ENCODE results near the gene TAS2R14. TPM values are rescaled to one million over a fixed set of nuclear protein-coding genes. Genes with fewer than 3 reads are reported as not detected.

TAS2R14 gene
- total RNA-seq, 1 experiment from 2014 or later: 1.4 TPM

- BruUV-seq (replicated peaks): no TSS peak
- no peaks in the 10 kb centered on the region for H3K9me3 ChIP-seq (ENCODE audit: control insufficient read depth, insufficient read depth, low read depth, low read length)
These were observed 42.2 kb downstream of the TAS2R14 start for GRCh38 chr12:10896854-10897253.

GRCh38 chr12:10891937-10892336 is 47.1 kb downstream of the TAS2R14 start:
- no peaks in the 10 kb centered on the region for H3K36me3 ChIP-seq (ENCODE audit: control insufficient read depth, insufficient read depth, low read length)
- no TSS peak for BruUV-seq (replicated peaks)
- H3K27ac ChIP-seq (ENCODE audit: low read length): no peak overlapping the region
- in situ Hi-C loops (cut with HindIII; ENCODE audit: low pct_unique_long_range_greater_than_20kb, low sequenced_read_pairs): no loop called here
- H3K9me3 ChIP-seq (ENCODE audit: control insufficient read depth, insufficient read depth, low read depth, low read length): no peaks in the 10 kb centered on the region
- DNase-seq (ENCODE audit: low read depth, low spot score) (no peak), ATAC-seq (no peak)
- intact Hi-C loops (cut with micrococcal nuclease; ENCODE audit: unreplicated experiment): no loop called here
- ChIA-PET POLR2A (no interaction called here), CTCF (no interaction called here)
- H3K4me1 ChIP-seq (ENCODE audit: control insufficient read depth, insufficient read depth, low read length): no peaks in the 10 kb centered on the region
- TF ChIP-seq CTCF (IDR thresholded peaks at IDR 0.05): no peak
- no peak for TF ChIP-seq POLR2AphosphoS5 (IDR thresholded peaks at IDR 0.05; ENCODE audit: low read depth, low read length)
- TF ChIP-seq SIN3A (IDR thresholded peaks at IDR 0.05; ENCODE audit: borderline replicate concordance, insufficient read depth, low read depth, low read length): no peak
- no peak for TF ChIP-seq REST (IDR thresholded peaks at IDR 0.05; ENCODE audit: insufficient read depth in 1 of 2, low read depth in 2 of 2, low read length in 1 of 2)
- no peak for TF ChIP-seq TCF7L2 (IDR thresholded peaks at IDR 0.05; ENCODE audit: low read depth, low read length)
- no peak overlapping the region for H3K4me3 ChIP-seq (ENCODE audit: low read depth in 2 of 2, low read length in 2 of 2)
- no peaks in the 10 kb centered on the region for H3K27me3 ChIP-seq (ENCODE audit: control insufficient read depth, insufficient read depth, low read length)

More at GRCh38 chr12:10896854-10897253, 42.2 kb downstream of the TAS2R14 start:
- intact Hi-C loops (cut with micrococcal nuclease; ENCODE audit: unreplicated experiment): no loop called here
- Histone ChIP-seq H3K36me3 (ENCODE audit: control insufficient read depth, insufficient read depth, low read length) (no peaks in the 10 kb centered on the region), H3K27me3 (ENCODE audit: control insufficient read depth, insufficient read depth, low read length) (no peaks in the 10 kb centered on the region), H3K27ac (ENCODE audit: low read length) (no peak overlapping the region), H3K4me1 (ENCODE audit: control insufficient read depth, insufficient read depth, low read length) (no peaks in the 10 kb centered on the region), H3K4me3 (ENCODE audit: low read depth in 2 of 2, low read length in 2 of 2) (no peak overlapping the region)
- no peak for DNase-seq (ENCODE audit: low read depth, low spot score)
- CTCF ChIA-PET: no interaction called here
- POLR2A ChIA-PET: no interaction called here
- in situ Hi-C loops (cut with HindIII; ENCODE audit: low pct_unique_long_range_greater_than_20kb, low sequenced_read_pairs): no loop called here
- no peak for TF ChIP-seq REST (IDR thresholded peaks at IDR 0.05; ENCODE audit: insufficient read depth in 1 of 2, low read depth in 2 of 2, low read length in 1 of 2)
- no peak for TF ChIP-seq TCF7L2 (IDR thresholded peaks at IDR 0.05; ENCODE audit: low read depth, low read length)
- TF ChIP-seq POLR2AphosphoS5 (IDR thresholded peaks at IDR 0.05; ENCODE audit: low read depth, low read length): no peak
- TF ChIP-seq CTCF (IDR thresholded peaks at IDR 0.05): no peak
- no peak for TF ChIP-seq SIN3A (IDR thresholded peaks at IDR 0.05; ENCODE audit: borderline replicate concordance, insufficient read depth, low read depth, low read length)
- ATAC-seq: no peak

Data from Panc1 (cell line).